Glomerular visceral epithelial cell (primary cell): ENCODE data around the gene NCKAP1.
"Not testable (repeated sequence)": the region's sequence is repeated elsewhere in the genome, so short reads cannot be mapped to it uniquely, and the experiment has no call there.

Source experiments
- DNase-seq: peaks from one replicate; pipeline ENCODE4 v3.0.0-alpha.2; 2016; ENCODE audit errors: extremely low spot score

The NCKAP1 gene

DNA sequence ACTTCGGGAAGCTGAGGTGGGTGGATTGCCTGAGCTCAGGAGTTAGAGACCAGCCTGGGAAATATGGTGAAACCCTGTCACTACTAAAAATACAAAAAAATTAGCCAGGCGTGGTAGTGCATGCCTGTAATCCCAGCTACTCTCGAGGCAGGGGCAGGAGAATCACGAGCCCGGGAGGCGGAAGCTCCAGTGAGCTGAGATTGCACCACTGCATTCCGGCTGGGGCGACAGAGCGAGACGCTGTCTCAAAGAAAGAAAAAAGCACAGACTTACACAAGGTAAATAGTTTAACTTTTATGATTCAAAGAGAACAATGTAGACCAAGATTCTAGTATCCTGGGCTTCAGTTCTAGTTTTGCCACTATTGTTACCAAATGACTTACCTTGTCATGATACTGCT lies 37.4 kb downstream of the NCKAP1 start:
- DNase-seq, result peak; percentile 91

DNA sequence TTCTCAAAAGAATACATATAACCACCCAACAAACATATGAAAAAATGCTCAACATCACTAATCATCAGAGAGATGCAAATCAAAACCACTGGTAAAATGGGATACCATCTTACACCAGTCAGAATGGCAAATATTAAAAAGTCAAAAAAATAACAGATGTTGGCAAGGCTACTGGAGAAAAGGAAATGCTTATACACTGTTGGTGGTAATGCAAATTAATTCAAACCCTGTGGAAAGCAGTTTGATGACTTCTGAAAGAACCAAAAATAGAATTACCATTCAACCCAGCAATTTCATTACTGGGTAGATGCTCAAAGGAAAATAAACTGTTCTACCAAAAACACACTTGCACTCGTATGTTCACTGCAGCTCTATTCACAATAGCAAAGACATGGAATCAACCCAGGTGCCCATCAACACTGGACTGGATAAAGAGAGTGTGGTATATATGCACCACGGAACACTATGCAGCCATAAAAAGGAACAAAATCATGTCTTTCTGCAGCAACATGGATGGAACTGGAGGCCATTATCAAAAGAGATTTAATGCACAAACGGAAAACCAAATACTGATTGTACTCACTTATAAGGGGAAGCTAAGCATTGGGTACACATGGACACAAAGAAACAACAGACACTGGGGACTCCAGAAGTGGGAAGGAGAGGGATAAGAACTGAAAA lies 38.8 kb downstream of the NCKAP1 start:
- no peak for DNase-seq

GRCh38 chr2:182994228-182994912 lies 43.9 kb downstream of the NCKAP1 start:
- DNase-seq, result no peak

GRCh38 chr2:182982941-182983340 lies 55.3 kb downstream of the NCKAP1 start:
- DNase-seq, result no peak

- DNase-seq, result peak; percentile 6
Measured at GRCh38 chr2:182981475-182981874, 56.8 kb downstream of the NCKAP1 start.

- DNase-seq, result no peak
Measured at GRCh38 chr2:182980652-182981051, 57.6 kb downstream of the NCKAP1 start.

DNA sequence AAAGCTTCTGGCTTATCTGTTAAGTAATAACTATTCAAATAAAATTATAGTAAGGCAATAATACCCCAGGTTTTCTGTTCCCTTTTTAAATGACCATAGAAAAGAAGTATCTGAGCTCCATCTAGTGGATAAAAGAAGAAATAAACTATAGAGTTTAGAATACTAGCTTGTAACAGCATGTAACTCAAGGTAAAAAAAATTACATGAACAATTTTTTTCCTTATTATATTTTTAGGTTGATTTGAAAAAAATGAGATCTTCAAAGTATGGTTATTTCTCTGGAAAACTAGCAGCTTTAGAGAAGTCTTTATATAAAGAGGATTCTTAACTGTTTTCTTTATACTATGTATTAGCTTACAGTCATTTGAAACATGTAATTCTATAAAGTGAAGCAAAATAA lies 58.1 kb downstream of the NCKAP1 start:
- DNase-seq, result peak; percentile 31

DNA sequence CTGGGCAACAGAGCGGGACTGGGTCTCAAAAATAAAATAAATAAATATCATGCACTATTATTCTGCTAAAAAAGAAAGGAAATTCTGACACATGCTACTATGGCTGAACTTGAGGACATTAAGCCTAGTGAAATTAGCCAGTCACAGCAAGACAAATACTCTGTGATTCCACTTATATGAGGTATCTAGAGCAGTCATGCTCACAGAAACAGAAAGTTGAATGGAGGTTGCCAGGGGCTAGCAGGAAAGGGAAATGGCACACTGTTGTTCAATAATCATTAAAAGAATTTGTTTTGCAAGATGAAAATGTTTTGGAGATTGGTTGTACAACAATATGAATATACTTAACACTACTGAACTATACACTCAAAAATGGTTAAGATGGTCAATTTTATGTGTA lies 60.8 kb downstream of the NCKAP1 start:
- DNase-seq, result no peak

DNA sequence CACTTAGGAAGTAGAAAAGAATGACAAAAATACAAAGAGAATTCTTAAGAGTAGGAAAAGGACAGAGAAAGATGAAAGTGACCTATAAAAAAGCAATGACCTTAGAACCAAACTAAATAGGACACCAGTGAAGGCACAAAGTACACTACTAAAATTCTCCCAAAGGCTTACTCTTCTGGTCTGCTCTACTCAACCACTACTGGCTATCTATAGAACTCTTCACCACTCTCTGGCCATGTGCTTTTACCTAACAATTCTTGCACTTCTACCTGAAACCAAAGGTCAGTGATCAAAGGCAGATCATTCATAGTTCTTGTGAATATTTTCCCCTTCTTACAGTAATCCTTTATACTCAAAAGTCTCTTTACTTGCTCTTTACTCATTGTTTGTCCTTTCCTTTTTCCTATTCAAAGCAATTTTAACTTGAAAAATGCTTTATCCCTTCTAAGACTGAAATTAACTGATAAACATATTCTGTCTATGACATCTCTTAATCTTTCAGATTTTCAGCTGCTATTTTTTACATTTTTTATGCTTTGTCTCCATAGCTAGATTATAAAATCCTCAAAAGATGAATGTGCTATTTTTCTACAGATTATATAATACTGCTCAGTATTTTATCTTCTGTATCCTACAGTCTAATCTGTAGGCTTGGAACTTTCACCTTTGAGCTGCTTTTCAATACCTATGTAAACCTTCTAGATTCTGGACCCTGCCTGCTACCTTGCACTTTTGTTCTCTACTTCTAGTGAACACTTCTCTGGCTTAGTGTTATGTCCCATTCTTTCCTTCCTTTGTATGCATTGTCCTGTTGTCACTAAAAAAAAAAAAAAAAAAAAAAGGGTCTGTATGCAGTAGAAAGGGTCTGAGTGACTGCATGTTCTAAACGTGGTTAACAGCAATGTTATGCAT lies 64.6 kb downstream of the NCKAP1 start:
- no peak for DNase-seq

DNA sequence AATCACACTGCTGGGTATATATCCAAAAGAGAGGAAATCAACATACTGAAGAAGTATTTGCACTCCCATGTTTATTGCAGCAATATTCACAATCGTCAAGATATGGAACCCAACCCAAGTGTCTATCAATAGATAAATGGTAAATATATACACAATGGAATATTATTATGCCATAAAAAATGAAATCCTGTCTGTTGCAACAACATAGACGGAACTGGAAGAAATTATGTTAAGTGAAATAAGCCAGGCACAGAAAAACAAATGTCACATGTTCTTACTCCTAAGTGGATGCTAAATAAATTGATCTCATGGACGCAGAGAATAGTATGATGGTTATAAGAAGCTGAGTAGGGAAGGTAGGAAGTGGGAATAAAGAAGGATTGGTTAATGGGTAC lies 65.7 kb downstream of the NCKAP1 start:
- DNase-seq, result no peak

- DNase-seq, result no peak
Measured at GRCh38 chr2:182971820-182972547, 66.3 kb downstream of the NCKAP1 start.

DNA sequence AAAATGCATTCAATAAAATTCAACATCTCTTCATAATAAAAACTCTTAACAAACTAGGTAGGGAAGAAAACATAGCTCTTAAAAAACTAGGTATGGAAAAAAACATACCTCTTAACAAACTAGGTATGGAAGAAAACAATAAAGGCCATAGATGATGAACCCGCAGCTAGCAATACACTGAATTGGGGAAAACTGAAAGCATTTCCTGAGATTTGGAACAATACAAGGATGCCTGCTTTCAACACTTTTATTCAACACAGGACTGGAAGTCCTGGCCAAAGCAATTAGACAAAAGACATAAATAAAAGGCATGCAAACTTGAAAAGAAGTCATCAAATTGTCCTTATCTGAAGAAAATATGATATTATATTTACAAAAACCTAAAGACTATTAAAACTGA lies 67.8 kb downstream of the NCKAP1 start:
- no peak for DNase-seq

DNA sequence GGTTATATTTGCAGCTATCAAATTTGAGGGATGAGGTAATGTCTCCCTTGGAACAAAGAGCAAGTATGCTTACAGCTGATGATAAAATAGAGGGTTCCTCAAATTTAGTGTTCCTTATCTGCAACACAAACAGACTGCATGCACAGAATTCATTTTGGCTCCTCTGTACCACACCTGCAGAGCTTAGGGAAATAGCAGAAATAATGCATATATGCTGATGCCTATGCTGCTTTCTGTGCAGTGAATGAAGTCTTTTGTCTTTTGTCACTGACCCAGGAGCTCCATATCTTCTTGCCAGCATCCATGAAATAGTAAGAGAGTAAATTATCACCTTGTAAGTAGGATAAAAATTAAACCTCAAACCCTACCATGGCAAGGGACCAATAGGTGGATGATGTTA lies 69.8 kb downstream of the NCKAP1 start:
- no peak for DNase-seq

DNA sequence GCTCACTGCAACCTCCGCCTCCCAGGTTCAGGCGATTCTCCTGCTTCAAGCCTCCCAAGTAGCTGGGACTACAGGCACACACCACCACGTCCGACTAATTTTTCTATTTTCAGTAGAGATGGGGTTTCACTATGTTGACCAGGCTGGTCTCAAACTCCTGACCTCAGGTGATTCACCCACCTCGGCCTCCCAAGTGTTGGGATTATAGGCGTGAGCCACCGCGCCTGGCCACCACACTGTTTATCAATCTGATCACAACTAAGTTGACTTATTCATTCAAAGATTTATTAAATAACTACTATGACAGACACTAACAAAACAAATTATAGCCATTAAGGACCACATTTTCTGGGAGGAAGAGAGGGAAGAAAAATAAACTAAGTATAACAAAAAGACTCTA lies 71.9 kb downstream of the NCKAP1 start:
- DNase-seq, result not testable (repeated sequence)

DNA sequence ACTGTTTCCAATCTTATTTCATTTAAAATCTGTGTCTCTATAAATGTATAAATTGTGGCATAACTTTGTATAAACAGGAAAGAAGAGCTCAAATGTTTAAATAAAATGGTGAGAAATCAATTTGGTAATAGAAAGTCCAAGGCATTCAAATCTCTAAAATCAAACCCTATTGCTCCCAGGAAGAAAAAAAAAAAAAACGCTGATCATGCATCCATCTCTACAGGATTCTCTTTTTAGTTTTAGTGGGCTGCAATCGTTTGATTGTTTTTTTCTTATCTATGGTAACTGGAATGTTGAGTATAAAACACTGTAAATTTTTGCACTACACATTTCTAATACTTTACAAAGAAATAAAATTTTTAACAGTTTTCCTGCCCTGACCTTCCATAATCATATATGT lies 75.6 kb downstream of the NCKAP1 start:
- DNase-seq, result no peak

DNA sequence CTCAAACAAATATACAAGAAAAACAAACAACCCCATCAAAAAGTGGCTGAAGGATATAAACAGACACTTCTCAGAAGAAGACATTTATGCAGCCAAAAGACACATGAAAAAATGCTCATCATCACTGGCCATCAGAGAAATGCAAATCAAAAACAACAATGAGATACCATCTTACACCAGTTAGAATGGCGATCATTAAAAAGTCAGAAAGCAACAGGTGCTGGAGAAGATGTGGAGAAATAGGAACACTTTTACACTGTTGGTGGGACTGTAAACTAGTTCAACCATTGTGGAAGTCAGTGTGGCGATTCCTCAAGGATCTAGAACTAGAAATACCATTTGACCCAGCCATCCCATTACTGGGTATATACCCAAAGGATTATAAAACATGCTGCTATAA lies 77.4 kb downstream of the NCKAP1 start:
- DNase-seq, result not testable (repeated sequence)

GRCh38 chr2:182954789-182955188 lies 83.5 kb downstream of the NCKAP1 start:
- DNase-seq, result no peak

DNA sequence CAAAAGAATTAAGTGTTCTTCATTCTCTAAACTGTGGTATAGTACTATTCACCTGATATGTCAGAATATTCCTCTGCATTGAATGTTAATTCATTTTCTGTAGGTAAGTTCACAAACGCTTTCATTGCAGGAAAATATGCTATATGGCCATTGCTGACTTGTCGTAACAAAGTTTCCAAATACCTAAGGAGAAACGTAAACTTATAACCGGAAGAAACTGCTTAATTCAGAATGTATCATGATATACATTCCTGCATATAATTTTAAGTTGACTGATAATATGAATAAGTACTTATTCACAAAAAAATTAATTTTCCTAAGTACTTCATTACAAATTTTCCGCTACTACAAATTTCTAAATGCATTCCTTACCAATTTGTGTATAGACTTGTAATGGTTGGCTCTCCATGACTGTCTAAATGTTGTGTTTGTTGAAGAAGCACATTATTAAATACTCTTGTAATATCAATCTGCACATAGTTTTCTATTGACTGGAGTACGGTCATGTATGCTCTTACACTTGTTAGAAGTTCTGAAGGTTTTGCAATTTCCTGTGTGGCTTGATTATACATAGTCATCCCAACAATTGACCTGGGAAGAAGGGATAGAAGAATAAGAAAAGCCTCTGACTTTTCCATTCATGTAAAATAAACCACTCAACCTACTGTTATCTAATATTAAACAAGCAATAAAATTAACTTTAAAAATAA lies 85.4 kb downstream of the NCKAP1 start:
- DNase-seq, result no peak

GRCh38 chr2:182951948-182952663 lies 86.2 kb downstream of the NCKAP1 start:
- DNase-seq, result peak; percentile 42

DNA sequence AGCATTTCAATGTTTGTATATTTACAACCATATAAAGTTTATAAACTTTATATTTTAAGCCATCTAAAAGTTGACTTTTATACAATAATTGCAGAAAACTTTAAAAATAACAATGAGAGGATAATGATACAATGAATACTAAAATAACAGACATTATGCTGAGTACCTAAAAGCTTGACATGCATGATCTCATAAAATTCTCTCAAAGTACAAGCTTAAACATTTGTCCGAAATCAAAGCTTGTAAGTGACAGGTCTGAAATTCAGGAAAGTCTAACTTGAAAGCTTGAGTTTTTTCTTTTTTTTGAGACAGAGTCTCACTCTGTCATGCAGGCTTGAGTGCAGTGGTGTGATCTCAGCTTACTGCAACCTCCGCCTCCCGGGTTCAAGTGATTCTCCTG lies 87.7 kb downstream of the NCKAP1 start:
- no peak for DNase-seq
